Caco-2 (cell line): ENCODE measurements around the gene CKAP2L. TPM values are rescaled to one million over a fixed set of nuclear protein-coding genes. Genes with fewer than 3 reads are reported as not detected.

ENCODE experiments used
- BruUV-seq: library from RNA; stranded (reverse); fragments of 400-500 nt; replicated peaks from 2 replicates; lab custom pipeline; 2021; lab: Mats Ljungman, UMichigan
- CTCF ChIA-PET: fragments of 300-600 bp; sonication (Branson Sonifier 250); formaldehyde crosslinking; loops from one replicate; lab custom pipeline; 2022; ENCODE audit warnings: antibody characterized with exemption; lab: Charles Lee
- POLR2A ChIA-PET: fragments of 300-600 bp; sonication (Branson Sonifier 250); formaldehyde crosslinking; loops from one replicate; lab custom pipeline; 2022; ENCODE audit warnings: antibody characterized with exemption; lab: Charles Lee
- DNase-seq, 2 experiments: peaks; one replicate each; pipeline versions ENCODE4 v3.0.0 to v3.0.0-alpha.2; 2020 to 2022
- H3K27me3 ChIP-seq: replicated peaks from 2 replicates; pipeline ENCODE4 v1.6.0; 2011; ENCODE audit warnings: low read length; ENCODE audit not compliant: control insufficient read depth, insufficient read depth
- H3K36me3 ChIP-seq: 2 replicates; pipeline ENCODE4 v1.5.1; 2011; ENCODE audit warnings: low read length; ENCODE audit not compliant: control insufficient read depth, insufficient read depth
- H3K4me1 ChIP-seq: fragments of 250-450 bp; sonication (Bioruptor Pico); 2 replicates; pipeline ENCODE4 v1.5.1; 2020; ENCODE audit warnings: mild to moderate bottlenecking
- H3K4me3 ChIP-seq: 2 replicates; pipeline ENCODE4 v1.5.1; 2011; ENCODE audit warnings: low read depth, mild to moderate bottlenecking, control low read depth, low read length
- H3K9me3 ChIP-seq: fragments of 250-450 bp; sonication (Bioruptor Pico); 2 replicates; pipeline ENCODE4 v1.5.1; 2020; ENCODE audit warnings: mild to moderate bottlenecking, moderate library complexity
- H3K27ac Mint-ChIP-seq: one replicate; pipeline ENCODE4 v1.8.0; 2022; ENCODE audit warnings: mixed read lengths; ENCODE audit not compliant: unreplicated experiment
- H3K27me3 Mint-ChIP-seq: one replicate; pipeline ENCODE4 v1.8.0; 2022; ENCODE audit warnings: mixed read lengths; ENCODE audit not compliant: insufficient read depth, unreplicated experiment
- H3K36me3 Mint-ChIP-seq: one replicate; pipeline ENCODE4 v1.8.0; 2022; ENCODE audit warnings: mild to moderate bottlenecking, mixed read lengths; ENCODE audit not compliant: insufficient read depth, unreplicated experiment
- H3K4me1 Mint-ChIP-seq: one replicate; pipeline ENCODE4 v1.8.0; 2022; ENCODE audit warnings: low read depth, mixed read lengths; ENCODE audit not compliant: unreplicated experiment
- H3K4me3 Mint-ChIP-seq: one replicate; pipeline ENCODE4 v1.8.0; 2022; ENCODE audit warnings: mild to moderate bottlenecking, moderate library complexity, mixed read lengths; ENCODE audit not compliant: unreplicated experiment
- H3K9me3 Mint-ChIP-seq: one replicate; pipeline ENCODE4 v1.8.0; 2022; ENCODE audit warnings: mixed read lengths; ENCODE audit not compliant: unreplicated experiment
- CTCF ChIP-seq, 2 experiments: fragments of 200-600 bp in 1 of 2; IDR thresholded peaks; 1 replicate in 1 of 2; 2 replicates in 1 of 2; pipeline versions ENCODE4 v1.5.1 to v1.8.0; 2011 to 2022; ENCODE audit warnings: antibody characterized with exemption in 1 of 2, control low read depth in 1 of 2, inconsistent platforms in 1 of 2, low read depth in 1 of 2, low read length in 1 of 2, mild to moderate bottlenecking in 1 of 2, moderate library complexity in 1 of 2; ENCODE audit not compliant: insufficient read depth in 1 of 2, severe bottlenecking in 1 of 2, unreplicated experiment in 1 of 2
- intact Hi-C: fragments of 100-400 bp; cut with micrococcal nuclease; formaldehyde crosslinking; loops from one replicate; pipeline ENCODE4 v1.10.0; 2022; ENCODE audit not compliant: unreplicated experiment
- total RNA-seq: library from RNA; stranded (reverse); gene quantifications from 2 replicates; pipeline ENCODE4 v1.2.3, GENCODE V29; 2022

The CKAP2L gene
- total RNA-seq, 1 experiment from 2014 or later, result 20.7 TPM

GRCh38 chr2:112782234-112782799 is 17.9 kb upstream of the CKAP2L start:
- no peaks in the 10 kb centered on the region for H3K27me3 Mint-ChIP-seq
- no peaks in the 10 kb centered on the region for H3K36me3 Mint-ChIP-seq
- no peak overlapping the region for H3K4me3 ChIP-seq
- no peak overlapping the region for H3K27ac Mint-ChIP-seq
- DNase-seq, result no peak
- POLR2A ChIA-PET, result no interaction called here
- H3K27me3 ChIP-seq, result no peaks in the 10 kb centered on the region
- TF ChIP-seq CTCF (IDR thresholded peaks at IDR 0.05; ENCODE audit: insufficient read depth in 1 of 2, low read depth in 1 of 2, low read length in 1 of 2, severe bottlenecking in 1 of 2, unreplicated experiment in 1 of 2), result no peak
- no peaks in the 10 kb centered on the region for H3K9me3 ChIP-seq
- BruUV-seq, result no TSS peak
- no peaks in the 10 kb centered on the region for H3K4me1 Mint-ChIP-seq
- H3K9me3 Mint-ChIP-seq, result peaks cover under 1% of the 10 kb centered on the region
- no peaks in the 10 kb centered on the region for H3K36me3 ChIP-seq
- H3K4me1 ChIP-seq, result no peaks in the 10 kb centered on the region
- CTCF ChIA-PET, result no interaction called here
- H3K4me3 Mint-ChIP-seq, result no peak overlapping the region
- intact Hi-C loops, result no loop called here

- Mint-ChIP-seq H3K9me3 (peaks cover 9% of the 10 kb centered on the region), H3K4me1 (no peaks in the 10 kb centered on the region)
- CTCF ChIA-PET, result no interaction called here
Measured at GRCh38 chr2:112779598-112779997, 15.2 kb upstream of the CKAP2L start.

GRCh38 chr2:112777036-112777435 is 12.6 kb upstream of the CKAP2L start:
- DNase-seq, result no peak
- Histone ChIP-seq H3K4me3 (no peak overlapping the region), H3K4me1 (no peaks in the 10 kb centered on the region), H3K36me3 (no peaks in the 10 kb centered on the region), H3K27me3 (no peaks in the 10 kb centered on the region), H3K9me3 (no peaks in the 10 kb centered on the region)
- CTCF ChIA-PET, result no interaction called here
- BruUV-seq, result no TSS peak
- H3K4me1 Mint-ChIP-seq, result no peaks in the 10 kb centered on the region
- intact Hi-C loops, result no loop called here
- no peak overlapping the region for H3K27ac Mint-ChIP-seq
- POLR2A ChIA-PET, result no interaction called here
- H3K27me3 Mint-ChIP-seq, result no peaks in the 10 kb centered on the region
- H3K9me3 Mint-ChIP-seq, result peaks cover 9% of the 10 kb centered on the region
- no peaks in the 10 kb centered on the region for H3K36me3 Mint-ChIP-seq
- H3K4me3 Mint-ChIP-seq, result no peak overlapping the region
- TF ChIP-seq CTCF (IDR thresholded peaks at IDR 0.05; ENCODE audit: insufficient read depth in 1 of 2, low read depth in 1 of 2, low read length in 1 of 2, severe bottlenecking in 1 of 2, unreplicated experiment in 1 of 2), result no peak

More at GRCh38 chr2:112779598-112779997, 15.2 kb upstream of the CKAP2L start:
- POLR2A ChIA-PET, result no interaction called here
- DNase-seq, result no peak
- Mint-ChIP-seq H3K4me3 (no peak overlapping the region), H3K27me3 (no peaks in the 10 kb centered on the region), H3K36me3 (no peaks in the 10 kb centered on the region), H3K27ac (no peak overlapping the region)
- no peaks in the 10 kb centered on the region for H3K27me3 ChIP-seq
- intact Hi-C loops, result no loop called here
- H3K4me1 ChIP-seq, result no peaks in the 10 kb centered on the region
- no TSS peak for BruUV-seq
- H3K9me3 ChIP-seq, result no peaks in the 10 kb centered on the region
- TF ChIP-seq CTCF (IDR thresholded peaks at IDR 0.05; ENCODE audit: insufficient read depth in 1 of 2, low read depth in 1 of 2, low read length in 1 of 2, severe bottlenecking in 1 of 2, unreplicated experiment in 1 of 2), result no peak
- H3K4me3 ChIP-seq, result no peak overlapping the region
- no peaks in the 10 kb centered on the region for H3K36me3 ChIP-seq
